Loucy (cell line): Measurements from ENCODE around the gene IGSF22.

Source experiments
- H2AFZ ChIP-seq: fragments of 200-600 bp; sonication (generic); 2 replicates; pipeline ENCODE4 v1.6.0; 2016; ENCODE audit warnings: antibody characterized with exemption, mild to moderate bottlenecking, low read length, moderate library complexity
- H3F3A ChIP-seq: fragments of 200-600 bp; 2 replicates; pipeline ENCODE4 v1.6.0; 2016; ENCODE audit warnings: antibody characterized with exemption, low read depth, mild to moderate bottlenecking
- H3K27me3 ChIP-seq: fragments of 200-600 bp; sonication (generic); 2 replicates; pipeline ENCODE4 v1.6.1; 2014; ENCODE audit warnings: low read length, mild to moderate bottlenecking; ENCODE audit not compliant: insufficient read depth, poor library complexity, severe bottlenecking
- H3K36me3 ChIP-seq: fragments of 200-600 bp; sonication (generic); 2 replicates; pipeline ENCODE4 v1.6.1; 2016; ENCODE audit warnings: low read length; ENCODE audit not compliant: insufficient read depth
- H3K4me1 ChIP-seq: fragments of 200-600 bp; sonication (generic); 2 replicates; pipeline ENCODE4 v1.5.1; 2014; ENCODE audit warnings: low read length, mild to moderate bottlenecking; ENCODE audit not compliant: insufficient read depth, poor library complexity, severe bottlenecking
- H3K4me2 ChIP-seq: fragments of 200-600 bp; sonication (generic); 2 replicates; pipeline ENCODE4 v1.6.0; 2014; ENCODE audit warnings: antibody characterized with exemption, low read length, low read depth, mild to moderate bottlenecking; ENCODE audit not compliant: poor library complexity, severe bottlenecking
- H3K4me3 ChIP-seq: fragments of 200-600 bp; sonication (generic); 2 replicates; pipeline ENCODE4 v1.5.1; 2014; ENCODE audit warnings: low read length, mild to moderate bottlenecking, mixed read lengths; ENCODE audit not compliant: poor library complexity, severe bottlenecking
- H3K79me2 ChIP-seq: fragments of 200-600 bp; sonication (generic); 2 replicates; pipeline ENCODE4 v1.6.1; 2014; ENCODE audit warnings: low read length; ENCODE audit not compliant: insufficient read depth
- H3K9ac ChIP-seq: fragments of 200-600 bp; sonication (generic); 2 replicates; pipeline ENCODE4 v1.6.0; 2014; ENCODE audit warnings: mild to moderate bottlenecking, low read depth, low read length, moderate library complexity; ENCODE audit not compliant: poor library complexity, severe bottlenecking
- H3K9me2 ChIP-seq: fragments of 200-600 bp; sonication (generic); replicated peaks from 2 replicates; pipeline ENCODE4 v1.6.1; 2016; ENCODE audit warnings: low read depth, low read length, mixed read lengths
- H3K9me3 ChIP-seq: fragments of 200-600 bp; sonication (generic); 2 replicates; pipeline ENCODE4 v1.6.1; 2014; ENCODE audit warnings: mild to moderate bottlenecking, antibody characterized with exemption, low read length, low read depth; ENCODE audit not compliant: insufficient read depth
- H4K20me1 ChIP-seq: fragments of 200-600 bp; sonication (generic); 2 replicates; pipeline ENCODE4 v1.6.0; 2014; ENCODE audit warnings: antibody characterized with exemption, low read length, mild to moderate bottlenecking; ENCODE audit not compliant: insufficient read depth, poor library complexity, severe bottlenecking
- CTCF ChIP-seq: fragments of 200-600 bp; sonication (generic); conservative IDR thresholded peaks from 2 replicates; pipeline ENCODE4 v1.5.1; 2014; ENCODE audit warnings: mild to moderate bottlenecking, antibody characterized with exemption, low read length
- EZH2phosphoT487 ChIP-seq: fragments of 200-600 bp; IDR thresholded peaks from 2 replicates; pipeline ENCODE4 v1.6.1; 2018; ENCODE audit warnings: antibody characterized with exemption, mild to moderate bottlenecking, moderate library complexity, borderline replicate concordance

The IGSF22 gene

GRCh38 chr11:18741783-18742182, 15.8 kb upstream of the IGSF22 start:
- H3K4me3 ChIP-seq: no peak overlapping the region
- H3F3A ChIP-seq: no peaks in the 10 kb centered on the region
- no peaks in the 10 kb centered on the region for H3K27me3 ChIP-seq
- H3K4me1 ChIP-seq: no peaks in the 10 kb centered on the region
- H4K20me1 ChIP-seq: no peaks in the 10 kb centered on the region
- H3K4me2 ChIP-seq: no peak overlapping the region
- H3K9me3 ChIP-seq: no peaks in the 10 kb centered on the region
- no peaks in the 10 kb centered on the region for H3K36me3 ChIP-seq
- no peaks in the 10 kb centered on the region for H3K9me2 ChIP-seq
- no peak overlapping the region for H2AFZ ChIP-seq
- H3K79me2 ChIP-seq: no peaks in the 10 kb centered on the region
- H3K9ac ChIP-seq: no peak overlapping the region
- TF ChIP-seq CTCF (peak; percentile 34), EZH2phosphoT487 (no peak)

- Histone ChIP-seq H3K36me3 (no peaks in the 10 kb centered on the region), H3K79me2 (no peaks in the 10 kb centered on the region), H3K27me3 (no peaks in the 10 kb centered on the region), H3K9ac (no peak overlapping the region), H4K20me1 (no peaks in the 10 kb centered on the region), H3K9me3 (no peaks in the 10 kb centered on the region), H3K9me2 (no peaks in the 10 kb centered on the region), H3K4me1 (no peaks in the 10 kb centered on the region), H3K4me2 (no peak overlapping the region), H3F3A (no peaks in the 10 kb centered on the region), H3K4me3 (no peak overlapping the region), H2AFZ (no peak overlapping the region)
- TF ChIP-seq EZH2phosphoT487 (no peak), CTCF (no peak)
These were observed 13.7 kb upstream of the IGSF22 start for GRCh38 chr11:18739685-18740084.

GRCh38 chr11:18737642-18738041, 11.7 kb upstream of the IGSF22 start:
- H3K4me2 ChIP-seq: no peak overlapping the region

More at GRCh38 chr11:18737642-18738041, 11.7 kb upstream of the IGSF22 start:
- Histone ChIP-seq H4K20me1 (no peaks in the 10 kb centered on the region), H3K9me2 (no peaks in the 10 kb centered on the region), H3K36me3 (no peaks in the 10 kb centered on the region), H3K4me1 (no peaks in the 10 kb centered on the region), H3K9ac (no peak overlapping the region), H2AFZ (no peak overlapping the region), H3K79me2 (no peaks in the 10 kb centered on the region), H3K9me3 (no peaks in the 10 kb centered on the region), H3K27me3 (no peaks in the 10 kb centered on the region), H3K4me3 (no peak overlapping the region), H3F3A (no peaks in the 10 kb centered on the region)
- no peak for TF ChIP-seq EZH2phosphoT487
- TF ChIP-seq CTCF: no peak
